IMR-90 (cell line): ENCODE data around the gene PDE4B.

Source experiments
- BHLHE40 ChIP-seq: fragments of 150-350 bp; IDR thresholded peaks from 2 replicates; pipeline ENCODE4 v1.6.1; 2016; ENCODE audit warnings: mild to moderate bottlenecking, low read depth, low read length
- CEBPB ChIP-seq: IDR thresholded peaks from 2 replicates; pipeline ENCODE4 v1.6.1; 2012; ENCODE audit warnings: low read depth, low read length, improper control_type of control experiment
- CTCF ChIP-seq: conservative IDR thresholded peaks from 2 replicates; pipeline ENCODE4 v1.5.1; 2012; ENCODE audit warnings: mild to moderate bottlenecking, low read depth, low read length, improper control_type of control experiment
- MAZ ChIP-seq: IDR thresholded peaks from 2 replicates; pipeline ENCODE4 v1.6.1; 2012; ENCODE audit warnings: low read depth, mild to moderate bottlenecking, low read length, improper control_type of control experiment, moderate library complexity, borderline replicate concordance
- MXI1 ChIP-seq: IDR thresholded peaks from 2 replicates; pipeline ENCODE4 v1.6.1; 2012; ENCODE audit warnings: low read depth, mild to moderate bottlenecking, low read length, moderate library complexity, borderline replicate concordance
- POLR2A ChIP-seq: IDR thresholded peaks from 2 replicates; pipeline ENCODE4 v1.6.1; 2012; ENCODE audit warnings: mild to moderate bottlenecking, low read depth, low read length
- RAD21 ChIP-seq: IDR thresholded peaks from 2 replicates; pipeline ENCODE4 v1.6.1; 2012; ENCODE audit warnings: low read length, improper control_type of control experiment
- RFX5 ChIP-seq: IDR thresholded peaks from 2 replicates; pipeline ENCODE4 v1.8.0; 2012; ENCODE audit warnings: low read depth, mild to moderate bottlenecking, low read length, moderate library complexity
- SMC3 ChIP-seq: fragments of 150-350 bp; IDR thresholded peaks from 2 replicates; pipeline ENCODE4 v1.6.1; 2016; ENCODE audit warnings: low read depth, mild to moderate bottlenecking, antibody characterized with exemption, low read length, moderate library complexity
- TF ChIP-seq, protein P1 (sequence below): fragments of 150-350 bp; IDR thresholded peaks from 2 replicates; pipeline ENCODE4 v1.6.1; 2017; ENCODE audit warnings: mild to moderate bottlenecking, antibody characterized with exemption, low read length, low read depth
- TF ChIP-seq, protein P2 (sequence below): fragments of 150-350 bp; IDR thresholded peaks from 2 replicates; pipeline ENCODE4 v1.6.1; 2016; ENCODE audit warnings: low read depth, mild to moderate bottlenecking, low read length, moderate library complexity, borderline replicate concordance

DNA sequence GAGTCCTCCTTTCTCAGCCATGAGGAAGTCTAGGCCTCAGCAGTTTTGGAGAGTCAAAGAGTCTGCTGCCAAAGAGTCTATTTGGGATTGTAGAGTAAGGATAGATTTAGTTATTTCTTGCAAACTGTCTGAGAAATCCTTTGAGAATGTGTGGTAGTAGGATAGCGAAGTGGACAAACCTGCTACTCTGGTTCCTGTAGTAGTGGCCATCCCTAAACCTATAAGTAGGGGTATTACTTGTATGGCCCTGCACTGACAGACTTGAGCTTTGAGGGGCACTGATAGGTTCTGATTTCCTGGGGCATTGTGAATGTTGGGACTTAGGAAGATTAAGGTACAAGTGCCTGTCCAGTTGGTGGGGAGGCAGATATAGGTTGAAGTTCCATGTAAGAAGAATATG is 625.3 kb downstream of the PDE4B start:
- TF ChIP-seq, protein P1, sequence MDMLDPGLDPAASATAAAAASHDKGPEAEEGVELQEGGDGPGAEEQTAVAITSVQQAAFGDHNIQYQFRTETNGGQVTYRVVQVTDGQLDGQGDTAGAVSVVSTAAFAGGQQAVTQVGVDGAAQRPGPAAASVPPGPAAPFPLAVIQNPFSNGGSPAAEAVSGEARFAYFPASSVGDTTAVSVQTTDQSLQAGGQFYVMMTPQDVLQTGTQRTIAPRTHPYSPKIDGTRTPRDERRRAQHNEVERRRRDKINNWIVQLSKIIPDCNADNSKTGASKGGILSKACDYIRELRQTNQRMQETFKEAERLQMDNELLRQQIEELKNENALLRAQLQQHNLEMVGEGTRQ, result no peak
- TF ChIP-seq CTCF, result no peak
- TF ChIP-seq BHLHE40, result no peak
- TF ChIP-seq POLR2A, result no peak
- TF ChIP-seq SMC3, result no peak
- TF ChIP-seq RAD21, result no peak
- no peak for TF ChIP-seq RFX5
- no peak for TF ChIP-seq CEBPB
- no peak for TF ChIP-seq MXI1
- TF ChIP-seq, protein P2, sequence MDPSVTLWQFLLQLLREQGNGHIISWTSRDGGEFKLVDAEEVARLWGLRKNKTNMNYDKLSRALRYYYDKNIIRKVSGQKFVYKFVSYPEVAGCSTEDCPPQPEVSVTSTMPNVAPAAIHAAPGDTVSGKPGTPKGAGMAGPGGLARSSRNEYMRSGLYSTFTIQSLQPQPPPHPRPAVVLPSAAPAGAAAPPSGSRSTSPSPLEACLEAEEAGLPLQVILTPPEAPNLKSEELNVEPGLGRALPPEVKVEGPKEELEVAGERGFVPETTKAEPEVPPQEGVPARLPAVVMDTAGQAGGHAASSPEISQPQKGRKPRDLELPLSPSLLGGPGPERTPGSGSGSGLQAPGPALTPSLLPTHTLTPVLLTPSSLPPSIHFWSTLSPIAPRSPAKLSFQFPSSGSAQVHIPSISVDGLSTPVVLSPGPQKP, result no peak
- no peak for TF ChIP-seq MAZ
